ENCODE measurements around the gene CARD19. TPM values are rescaled to one million over a fixed set of nuclear protein-coding genes. Genes with fewer than 3 reads are reported as not detected.

CARD19 gene
- total RNA-seq, 2 donors from 2014 or later: 16.4 to 21.9 TPM

- no peaks in the 10 kb centered on the region for H3K27me3 ChIP-seq (ENCODE audit: control insufficient read depth, insufficient read depth, low read length, poor library complexity, severe bottlenecking)
- Mint-ChIP-seq H3K4me1 (peaks cover 12% of the 10 kb centered on the region), H3K4me3 (no peak overlapping the region), H3K27ac (no peak overlapping the region), H3K36me3 (ENCODE audit: low read depth) (peaks cover 5% of the 10 kb centered on the region), H3K9me3 (no peaks in the 10 kb centered on the region), H3K27me3 (ENCODE audit: insufficient read depth) (no peaks in the 10 kb centered on the region)
- no peaks in the 10 kb centered on the region for H3K36me3 ChIP-seq (ENCODE audit: control insufficient read depth, insufficient read depth, low read length)
- no peak for TF ChIP-seq CTCF (conservative IDR thresholded peaks at IDR 0.05)
- no peak overlapping the region for H3K27ac ChIP-seq (ENCODE audit: low read depth, low read length)
- H3K9ac ChIP-seq (ENCODE audit: extremely low read depth, low read length, poor library complexity, severe bottlenecking): no peak overlapping the region
- H3K4me1 ChIP-seq (ENCODE audit: control insufficient read depth, insufficient read depth, low read length): peaks cover 5% of the 10 kb centered on the region
- WGBS, 2 experiments (ENCODE audit: insufficient coverage in 1 of 2, insufficient read length in 1 of 2): 91 to 100% methylated on average over 9 to 15 of the region's 15 CpGs
- no peak overlapping the region for H3K4me3 ChIP-seq (ENCODE audit: low read length)
- H3K9me3 ChIP-seq (ENCODE audit: control insufficient read depth, low read length): no peaks in the 10 kb centered on the region
- peak; percentile 44 for DNase-seq
Observed at GRCh38 chr9:93112116-93112863, 16.3 kb downstream of the CARD19 start.

DNA sequence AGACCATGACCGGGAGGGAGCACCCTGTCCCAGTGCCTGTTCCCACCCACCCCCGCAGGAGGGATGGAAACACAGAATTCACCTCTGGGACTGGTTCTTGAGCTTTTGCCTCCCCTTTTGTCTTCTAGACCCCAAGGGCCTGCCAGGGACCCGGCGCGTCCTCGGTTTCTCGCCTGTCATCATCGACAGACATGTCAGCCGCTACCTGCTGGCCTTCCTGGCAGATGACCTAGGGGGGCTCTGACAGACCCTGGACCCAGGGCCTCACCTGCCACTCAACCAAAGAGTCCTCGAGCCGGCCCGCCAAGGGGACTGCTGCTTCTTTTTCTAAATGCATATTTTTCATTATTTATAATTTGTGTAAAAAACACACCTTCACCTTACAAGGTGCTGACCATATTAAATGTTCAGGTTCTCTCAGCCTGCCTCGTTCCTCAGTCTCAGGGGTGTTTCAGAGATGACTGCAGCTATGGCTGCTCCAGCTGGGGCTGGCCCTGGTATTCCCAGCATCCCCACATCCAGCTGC, 16.9 kb downstream of the CARD19 start:
- H3K36me3 Mint-ChIP-seq (ENCODE audit: low read depth): peaks cover 5% of the 10 kb centered on the region
- Histone ChIP-seq H3K9me3 (ENCODE audit: control insufficient read depth, low read length) (no peaks in the 10 kb centered on the region), H3K4me1 (ENCODE audit: control insufficient read depth, insufficient read depth, low read length) (peaks cover 5% of the 10 kb centered on the region), H3K27me3 (ENCODE audit: control insufficient read depth, insufficient read depth, low read length, poor library complexity, severe bottlenecking) (no peaks in the 10 kb centered on the region), H3K4me3 (ENCODE audit: low read length) (no peak overlapping the region), H3K9ac (ENCODE audit: extremely low read depth, low read length, poor library complexity, severe bottlenecking) (no peak overlapping the region), H3K27ac (ENCODE audit: low read depth, low read length) (no peak overlapping the region), H3K36me3 (ENCODE audit: control insufficient read depth, insufficient read depth, low read length) (no peaks in the 10 kb centered on the region)
- DNase-seq: peak; percentile 26
- H3K27me3 Mint-ChIP-seq (ENCODE audit: insufficient read depth): no peaks in the 10 kb centered on the region
- H3K4me1 Mint-ChIP-seq: peaks cover 12% of the 10 kb centered on the region
- no peak overlapping the region for H3K4me3 Mint-ChIP-seq
- no peaks in the 10 kb centered on the region for H3K9me3 Mint-ChIP-seq
- TF ChIP-seq CTCF (conservative IDR thresholded peaks at IDR 0.05): no peak
- WGBS, 2 experiments (ENCODE audit: insufficient coverage in 1 of 2, insufficient read length in 1 of 2): 84 to 96% methylated on average over 9 to 13 of the region's 13 CpGs
- no peak overlapping the region for H3K27ac Mint-ChIP-seq

GRCh38 chr9:93114169-93114983, 18.4 kb downstream of the CARD19 start:
- peak overlapping the region; percentile 26 for H3K27ac Mint-ChIP-seq
- Histone ChIP-seq H3K4me3 (ENCODE audit: low read length) (no peak overlapping the region), H3K27ac (ENCODE audit: low read depth, low read length) (no peak overlapping the region), H3K9me3 (ENCODE audit: control insufficient read depth, low read length) (no peaks in the 10 kb centered on the region), H3K9ac (ENCODE audit: extremely low read depth, low read length, poor library complexity, severe bottlenecking) (no peak overlapping the region), H3K36me3 (ENCODE audit: control insufficient read depth, insufficient read depth, low read length) (no peaks in the 10 kb centered on the region), H3K4me1 (ENCODE audit: control insufficient read depth, insufficient read depth, low read length) (peaks cover 5% of the 10 kb centered on the region), H3K27me3 (ENCODE audit: control insufficient read depth, insufficient read depth, low read length, poor library complexity, severe bottlenecking) (no peaks in the 10 kb centered on the region)
- no peaks in the 10 kb centered on the region for H3K9me3 Mint-ChIP-seq
- peaks cover 12% of the 10 kb centered on the region for H3K4me1 Mint-ChIP-seq
- no peaks in the 10 kb centered on the region for H3K27me3 Mint-ChIP-seq (ENCODE audit: insufficient read depth)
- peak; percentile 73 for DNase-seq
- WGBS, 2 experiments (ENCODE audit: insufficient coverage in 1 of 2, insufficient read length in 1 of 2): 90 to 95% methylated on average over 7 to 17 of the region's 17 CpGs
- peaks cover 3% of the 10 kb centered on the region for H3K36me3 Mint-ChIP-seq (ENCODE audit: low read depth)
- TF ChIP-seq CTCF (conservative IDR thresholded peaks at IDR 0.05): no peak
- no peak overlapping the region for H3K4me3 Mint-ChIP-seq
